ENCODE data around the gene CC2D2B. TPM values are rescaled to one million over a fixed set of nuclear protein-coding genes. Genes with fewer than 3 reads are reported as not detected.
A peak's percentile ranks its signal among the peaks of the same experiment; 100 is the strongest.

CC2D2B gene
- total RNA-seq, 2 donors from 2014 or later: 0.33 to 1.4 TPM

DNA sequence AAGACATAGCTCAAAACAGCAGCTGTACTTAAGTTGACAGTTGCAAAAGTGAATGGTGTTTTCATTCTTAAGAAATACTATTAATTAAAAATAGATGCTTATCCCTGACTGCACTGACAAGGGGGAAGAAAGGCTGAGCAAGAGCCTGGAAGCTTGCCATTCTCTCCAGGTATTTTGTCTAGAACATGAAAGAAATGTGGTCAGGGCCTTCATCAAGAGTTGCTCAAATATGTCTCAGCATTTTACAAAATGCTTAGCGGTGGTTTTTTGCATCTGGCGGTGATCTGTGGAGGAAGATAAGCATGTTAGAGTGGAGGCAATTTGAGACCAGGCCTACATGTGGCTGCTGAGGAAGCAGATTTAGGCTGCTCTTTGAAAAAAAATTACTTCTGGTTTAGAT is 46.4 kb upstream of the CC2D2B start:
- Histone ChIP-seq H3K27ac (ENCODE audit: low read depth, low read length) (no peak overlapping the region), H3K9ac (ENCODE audit: extremely low read depth, low read length, poor library complexity, severe bottlenecking) (no peak overlapping the region), H3K36me3 (ENCODE audit: control insufficient read depth, insufficient read depth, low read length) (peaks cover 10% of the 10 kb centered on the region), H3K4me3 (ENCODE audit: low read length) (no peak overlapping the region), H3K4me1 (ENCODE audit: control insufficient read depth, insufficient read depth, low read length) (no peaks in the 10 kb centered on the region), H3K9me3 (ENCODE audit: control insufficient read depth, low read length) (peaks cover under 1% of the 10 kb centered on the region), H3K27me3 (ENCODE audit: control insufficient read depth, insufficient read depth, low read length, poor library complexity, severe bottlenecking) (no peaks in the 10 kb centered on the region)
- DNase-seq: no peak
- Mint-ChIP-seq H3K27me3 (ENCODE audit: insufficient read depth) (no peaks in the 10 kb centered on the region), H3K4me1 (no peaks in the 10 kb centered on the region), H3K4me3 (no peak overlapping the region), H3K36me3 (ENCODE audit: low read depth) (peaks cover 10% of the 10 kb centered on the region), H3K9me3 (peaks cover under 1% of the 10 kb centered on the region), H3K27ac (no peak overlapping the region)
- TF ChIP-seq, protein P1, sequence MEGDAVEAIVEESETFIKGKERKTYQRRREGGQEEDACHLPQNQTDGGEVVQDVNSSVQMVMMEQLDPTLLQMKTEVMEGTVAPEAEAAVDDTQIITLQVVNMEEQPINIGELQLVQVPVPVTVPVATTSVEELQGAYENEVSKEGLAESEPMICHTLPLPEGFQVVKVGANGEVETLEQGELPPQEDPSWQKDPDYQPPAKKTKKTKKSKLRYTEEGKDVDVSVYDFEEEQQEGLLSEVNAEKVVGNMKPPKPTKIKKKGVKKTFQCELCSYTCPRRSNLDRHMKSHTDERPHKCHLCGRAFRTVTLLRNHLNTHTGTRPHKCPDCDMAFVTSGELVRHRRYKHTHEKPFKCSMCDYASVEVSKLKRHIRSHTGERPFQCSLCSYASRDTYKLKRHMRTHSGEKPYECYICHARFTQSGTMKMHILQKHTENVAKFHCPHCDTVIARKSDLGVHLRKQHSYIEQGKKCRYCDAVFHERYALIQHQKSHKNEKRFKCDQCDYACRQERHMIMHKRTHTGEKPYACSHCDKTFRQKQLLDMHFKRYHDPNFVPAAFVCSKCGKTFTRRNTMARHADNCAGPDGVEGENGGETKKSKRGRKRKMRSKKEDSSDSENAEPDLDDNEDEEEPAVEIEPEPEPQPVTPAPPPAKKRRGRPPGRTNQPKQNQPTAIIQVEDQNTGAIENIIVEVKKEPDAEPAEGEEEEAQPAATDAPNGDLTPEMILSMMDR (conservative IDR thresholded peaks at IDR 0.05): no peak
- 94 to 95% methylated on average over 2 of the region's 2 CpGs for WGBS, 2 experiments (ENCODE audit: insufficient coverage in 1 of 2, insufficient read length in 1 of 2)

DNA sequence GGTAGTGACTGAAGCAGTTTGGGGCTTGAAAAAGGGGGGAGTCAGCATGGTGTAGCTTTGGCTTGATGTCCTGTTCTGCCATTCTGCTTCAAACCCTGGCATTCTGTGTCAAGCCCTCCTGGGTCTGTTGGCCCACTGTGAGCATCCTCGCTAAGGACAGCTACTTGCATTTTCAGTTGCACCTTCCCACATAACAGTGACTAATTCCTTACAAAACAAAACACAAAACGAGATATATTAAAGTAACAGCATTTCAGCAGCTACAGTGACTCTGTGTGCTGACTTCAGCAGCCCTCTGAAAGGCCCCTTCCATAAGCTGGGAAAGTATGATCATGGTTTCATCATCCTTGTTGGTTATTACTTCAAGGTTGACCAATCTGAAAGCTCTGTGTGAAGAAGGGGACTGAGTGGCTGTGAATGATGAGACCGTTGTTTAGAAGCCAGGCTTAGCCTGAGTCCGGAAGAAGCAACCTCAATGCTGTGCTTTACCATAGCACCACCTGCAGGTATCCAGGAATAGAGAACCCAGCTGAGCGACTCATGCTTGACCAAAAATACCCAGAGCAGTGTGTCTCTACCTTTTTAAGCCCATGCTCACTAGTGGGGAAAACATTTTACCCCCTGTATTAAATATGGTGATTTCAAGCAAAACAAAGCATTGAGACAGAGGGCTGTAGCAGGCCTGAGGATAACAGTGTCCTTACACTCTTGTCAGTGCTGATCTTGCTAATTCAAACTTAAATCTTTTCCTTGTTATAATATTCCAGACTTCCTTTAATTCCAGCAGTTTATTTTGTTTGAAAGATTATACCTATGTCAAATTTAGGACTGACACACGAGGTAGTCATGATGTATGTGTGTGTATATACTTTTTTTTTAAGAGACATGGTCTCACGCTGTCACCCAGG is 42.6 kb upstream of the CC2D2B start:
- H3K27me3 Mint-ChIP-seq (ENCODE audit: insufficient read depth): no peaks in the 10 kb centered on the region
- H3K4me3 Mint-ChIP-seq: no peak overlapping the region
- Histone ChIP-seq H3K36me3 (ENCODE audit: control insufficient read depth, insufficient read depth, low read length) (peaks cover 30% of the 10 kb centered on the region), H3K4me1 (ENCODE audit: control insufficient read depth, insufficient read depth, low read length) (no peaks in the 10 kb centered on the region), H3K9ac (ENCODE audit: extremely low read depth, low read length, poor library complexity, severe bottlenecking) (no peak overlapping the region), H3K4me3 (ENCODE audit: low read length) (no peak overlapping the region), H3K27me3 (ENCODE audit: control insufficient read depth, insufficient read depth, low read length, poor library complexity, severe bottlenecking) (no peaks in the 10 kb centered on the region), H3K9me3 (ENCODE audit: control insufficient read depth, low read length) (no peaks in the 10 kb centered on the region), H3K27ac (ENCODE audit: low read depth, low read length) (no peak overlapping the region)
- H3K4me1 Mint-ChIP-seq: no peaks in the 10 kb centered on the region
- no peak overlapping the region for H3K27ac Mint-ChIP-seq
- peaks cover 10% of the 10 kb centered on the region for H3K36me3 Mint-ChIP-seq (ENCODE audit: low read depth)
- TF ChIP-seq, protein P1 (conservative IDR thresholded peaks at IDR 0.05): peak; percentile 87
- peak; percentile 79 for DNase-seq
- 50% methylated on average over 4 to 7 of the region's 7 CpGs for WGBS, 2 experiments (ENCODE audit: insufficient coverage in 1 of 2, insufficient read length in 1 of 2)
- no peaks in the 10 kb centered on the region for H3K9me3 Mint-ChIP-seq

DNA sequence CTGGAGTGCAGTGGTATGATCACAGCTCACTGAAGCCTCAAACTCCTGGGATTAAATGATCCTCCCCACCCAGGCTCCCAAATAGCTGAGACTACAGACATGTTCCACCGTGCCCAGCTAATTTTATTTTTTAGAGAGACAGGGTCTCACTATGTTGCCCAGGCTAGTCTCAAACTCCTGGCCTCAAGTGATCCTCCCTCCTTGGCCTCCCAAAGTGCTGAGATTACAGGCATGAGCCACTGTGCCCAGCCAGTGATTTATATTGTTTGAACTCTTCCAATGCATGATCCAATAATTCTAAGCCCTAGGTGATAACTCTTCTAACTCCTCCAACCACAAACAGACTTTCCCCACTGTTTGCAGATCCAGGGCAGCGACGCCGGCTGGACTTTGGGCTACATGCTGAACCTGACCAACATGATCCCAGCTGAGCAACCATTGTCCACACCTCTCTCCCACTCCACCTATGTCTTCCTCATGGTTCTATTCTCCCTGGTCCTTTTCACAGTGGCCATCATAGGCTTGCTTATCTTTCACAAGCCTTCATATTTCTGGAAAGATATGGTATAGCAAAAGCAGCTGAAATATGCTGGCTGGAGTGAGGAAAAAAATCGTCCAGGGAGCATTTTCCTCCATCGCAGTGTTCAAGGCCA is 41.8 kb upstream of the CC2D2B start:
- Mint-ChIP-seq H3K36me3 (ENCODE audit: low read depth) (peaks cover 14% of the 10 kb centered on the region), H3K27me3 (ENCODE audit: insufficient read depth) (no peaks in the 10 kb centered on the region), H3K9me3 (no peaks in the 10 kb centered on the region), H3K27ac (no peak overlapping the region), H3K4me3 (no peak overlapping the region), H3K4me1 (no peaks in the 10 kb centered on the region)
- WGBS, 2 experiments (ENCODE audit: insufficient coverage in 1 of 2, insufficient read length in 1 of 2): 70 to 92% methylated on average over 3 to 6 of the region's 6 CpGs
- no peak overlapping the region for H3K4me3 ChIP-seq (ENCODE audit: low read length)
- peaks cover 37% of the 10 kb centered on the region for H3K36me3 ChIP-seq (ENCODE audit: control insufficient read depth, insufficient read depth, low read length)
- no peak overlapping the region for H3K9ac ChIP-seq (ENCODE audit: extremely low read depth, low read length, poor library complexity, severe bottlenecking)
- H3K27ac ChIP-seq (ENCODE audit: low read depth, low read length): no peak overlapping the region
- DNase-seq: no peak
- H3K4me1 ChIP-seq (ENCODE audit: control insufficient read depth, insufficient read depth, low read length): no peaks in the 10 kb centered on the region
- TF ChIP-seq, protein P1 (conservative IDR thresholded peaks at IDR 0.05): no peak
- H3K27me3 ChIP-seq (ENCODE audit: control insufficient read depth, insufficient read depth, low read length, poor library complexity, severe bottlenecking): no peaks in the 10 kb centered on the region
- H3K9me3 ChIP-seq (ENCODE audit: control insufficient read depth, low read length): no peaks in the 10 kb centered on the region

Measured in endodermal cell (in vitro differentiated cells).